GM23248 (cell line): ENCODE measurements around the gene ACSS1. TPM values are rescaled to one million over a fixed set of nuclear protein-coding genes. Genes with fewer than 3 reads are reported as not detected.

Source experiments
- DNase-seq: peaks from one replicate; pipeline ENCODE4 v3.0.0-alpha.2; 2015
- H2AFZ ChIP-seq: fragments of 200-600 bp; sonication (generic); 2 replicates; pipeline ENCODE4 v1.6.1; 2016; ENCODE audit warnings: antibody characterized with exemption
- H3F3A ChIP-seq: fragments of 200-600 bp; sonication (generic); 2 replicates; pipeline ENCODE4 v1.6.1; 2016; ENCODE audit warnings: mild to moderate bottlenecking, antibody characterized with exemption, mixed run types; ENCODE audit not compliant: insufficient read depth
- H3K27ac ChIP-seq: fragments of 200-600 bp; sonication (generic); 2 replicates; pipeline ENCODE4 v1.5.1; 2016; ENCODE audit warnings: mild to moderate bottlenecking
- H3K27me3 ChIP-seq: fragments of 200-600 bp; sonication (generic); replicated peaks from 2 replicates; pipeline ENCODE4 v1.6.1; 2016; ENCODE audit warnings: mild to moderate bottlenecking; ENCODE audit not compliant: insufficient read depth
- H3K36me3 ChIP-seq: fragments of 200-600 bp; sonication (generic); 2 replicates; pipeline ENCODE4 v1.6.1; 2016; ENCODE audit warnings: low read depth, mild to moderate bottlenecking
- H3K4me1 ChIP-seq: fragments of 200-600 bp; sonication (generic); 2 replicates; pipeline ENCODE4 v1.6.1; 2016; ENCODE audit warnings: mild to moderate bottlenecking; ENCODE audit not compliant: insufficient read depth
- H3K4me2 ChIP-seq: fragments of 200-600 bp; sonication (generic); one replicate; pipeline ENCODE4 v1.6.1; 2016; ENCODE audit warnings: mild to moderate bottlenecking; ENCODE audit not compliant: unreplicated experiment
- H3K4me3 ChIP-seq: fragments of 200-600 bp; sonication (generic); 2 replicates; pipeline ENCODE4 v1.5.1; 2016; ENCODE audit warnings: mild to moderate bottlenecking
- H3K79me2 ChIP-seq: fragments of 200-600 bp; sonication (generic); 2 replicates; pipeline ENCODE4 v1.6.1; 2016; ENCODE audit warnings: mild to moderate bottlenecking; ENCODE audit not compliant: insufficient read depth
- H3K9ac ChIP-seq: fragments of 200-600 bp; sonication (generic); 2 replicates; pipeline ENCODE4 v1.6.1; 2016; ENCODE audit warnings: mild to moderate bottlenecking
- H3K9me2 ChIP-seq: fragments of 200-600 bp; sonication (generic); 2 replicates; pipeline ENCODE4 v1.6.1; 2016; ENCODE audit warnings: mixed run types, mild to moderate bottlenecking, moderate library complexity; ENCODE audit not compliant: insufficient read depth
- H3K9me3 ChIP-seq: fragments of 200-600 bp; sonication (generic); one replicate; pipeline ENCODE4 v1.6.1; 2017; ENCODE audit warnings: low read depth
- H4K20me1 ChIP-seq: fragments of 200-600 bp; sonication (generic); 2 replicates; pipeline ENCODE4 v1.6.0; 2016; ENCODE audit not compliant: insufficient read depth
- EZH2 ChIP-seq: fragments of 200-600 bp; sonication (generic); IDR thresholded peaks from 2 replicates; pipeline ENCODE4 v1.6.1; 2018; ENCODE audit warnings: antibody characterized with exemption, mild to moderate bottlenecking; ENCODE audit not compliant: insufficient read depth, poor library complexity, severe bottlenecking
- EZH2phosphoT487 ChIP-seq: fragments of 200-600 bp; sonication (generic); IDR thresholded peaks from 2 replicates; pipeline ENCODE4 v1.6.1; 2018; ENCODE audit warnings: antibody characterized with exemption, moderate library complexity, mild to moderate bottlenecking, low read depth; ENCODE audit not compliant: insufficient read depth
- WGBS, 2 experiments: methylation state at CpG; one replicate each; pipeline ENCODE4 v1.1.6; 2015 to 2017; ENCODE audit warnings: low lambda C conversion rate in 2 of 2, low coverage in 1 of 2; ENCODE audit errors: missing lambda C conversion rate in 2 of 2; 5-methylcytosine and 5-hydroxymethylcytosine counted together
- in situ Hi-C: fragments of 300-500 bp; cut with MboI; formaldehyde crosslinking; loops from 2 replicates; pipeline ENCODE4 v1.15.0; 2020
- polyA plus RNA-seq: library from polyadenylated mRNA; unstranded; fragments of >200 nt; fragmentation: Nextera tagmentation; extraction: Ambion mirVana; gene quantifications from 2 replicates; pipeline ENCODE4 v1.2.1, GENCODE V29; 2016
- total RNA-seq: library from RNA; depleted of rRNA; stranded (reverse); fragments of >200 nt; shearing (Covaris generic); gene quantifications from 2 replicates; pipeline ENCODE4 v1.2.3, GENCODE V29; 2014

ACSS1 gene
- total and polyA plus RNA-seq, 2 experiments from 2014 or later = 0.94 to 1.1 TPM

GRCh38 chr20:25081065-25081729 is 23.3 kb upstream of the ACSS1 start:
- Histone ChIP-seq H3K4me3 (no peak overlapping the region), H3K36me3 (no peaks in the 10 kb centered on the region), H3K9me2 (no peaks in the 10 kb centered on the region), H3K27me3 (peaks cover 91% of the 10 kb centered on the region), H2AFZ (no peak overlapping the region), H3K4me2 (no peak overlapping the region), H4K20me1 (no peaks in the 10 kb centered on the region), H3K9ac (no peak overlapping the region), H3K4me1 (peaks cover 9% of the 10 kb centered on the region; the same call in 1 of the 2 replicates), H3K79me2 (no peaks in the 10 kb centered on the region), H3K9me3 (no peaks in the 10 kb centered on the region), H3K27ac (no peak overlapping the region), H3F3A (no peaks in the 10 kb centered on the region)
- 10 to 11% methylated on average over 36 to 51 of the region's 54 CpGs for WGBS, 2 experiments
- DNase-seq = peak; percentile 30
- TF ChIP-seq EZH2 (no peak), EZH2phosphoT487 (no peak)
- in situ Hi-C loops = no loop called here

GRCh38 chr20:25079171-25079570 is 21.2 kb upstream of the ACSS1 start:
- in situ Hi-C loops = no loop called here
- no peaks in the 10 kb centered on the region for H3K9me3 ChIP-seq

GRCh38 chr20:25078662-25079061 is 20.7 kb upstream of the ACSS1 start:
- Histone ChIP-seq H3K4me3 (no peak overlapping the region), H3F3A (no peaks in the 10 kb centered on the region), H3K9ac (no peak overlapping the region), H3K27me3 (peaks cover 93% of the 10 kb centered on the region), H3K36me3 (no peaks in the 10 kb centered on the region), H3K79me2 (no peaks in the 10 kb centered on the region), H4K20me1 (no peaks in the 10 kb centered on the region), H3K9me2 (no peaks in the 10 kb centered on the region), H2AFZ (no peak overlapping the region), H3K4me1 (peaks cover 9% of the 10 kb centered on the region; the same call in 1 of the 2 replicates), H3K9me3 (no peaks in the 10 kb centered on the region), H3K27ac (no peak overlapping the region), H3K4me2 (no peak overlapping the region)
- TF ChIP-seq EZH2 = peak; percentile 0
- TF ChIP-seq EZH2phosphoT487 = no peak
- in situ Hi-C loops = no loop called here
- DNase-seq = no peak
- 71 to 74% methylated on average over 8 of the region's 8 CpGs for WGBS, 2 experiments

More at GRCh38 chr20:25079171-25079570, 21.2 kb upstream of the ACSS1 start:
- peaks cover 93% of the 10 kb centered on the region for H3K27me3 ChIP-seq
- H3K79me2 ChIP-seq = no peaks in the 10 kb centered on the region
- no peak overlapping the region for H3K27ac ChIP-seq
- WGBS, 2 experiments = 75 to 77% methylated on average over 4 of the region's 4 CpGs
- no peak overlapping the region for H3K9ac ChIP-seq
- no peak for DNase-seq
- no peak for TF ChIP-seq EZH2phosphoT487
- TF ChIP-seq EZH2 = no peak
- no peak overlapping the region for H2AFZ ChIP-seq
- no peaks in the 10 kb centered on the region for H4K20me1 ChIP-seq
- no peak overlapping the region for H3K4me2 ChIP-seq
- no peak overlapping the region for H3K4me3 ChIP-seq
- H3K36me3 ChIP-seq = no peaks in the 10 kb centered on the region
- no peaks in the 10 kb centered on the region for H3F3A ChIP-seq
- peaks cover 9% of the 10 kb centered on the region; the same call in 1 of the 2 replicates for H3K4me1 ChIP-seq
- H3K9me2 ChIP-seq = no peaks in the 10 kb centered on the region

- DNase-seq = peak; percentile 59
- no peaks in the 10 kb centered on the region for H3F3A ChIP-seq
- peaks cover 91% of the 10 kb centered on the region for H3K27me3 ChIP-seq
- no peak overlapping the region for H3K27ac ChIP-seq
- WGBS, 2 experiments = 5 to 7% methylated on average over 38 of the region's 38 CpGs
- no peaks in the 10 kb centered on the region for H3K9me3 ChIP-seq
- H3K9ac ChIP-seq = no peak overlapping the region
- peak overlapping the region; percentile 35; the same call in 1 of the 2 replicates for H2AFZ ChIP-seq
- in situ Hi-C loops = no loop called here
- H4K20me1 ChIP-seq = no peaks in the 10 kb centered on the region
- H3K9me2 ChIP-seq = no peaks in the 10 kb centered on the region
- peak overlapping the region; percentile 59 for H3K4me2 ChIP-seq
- peaks cover 9% of the 10 kb centered on the region; the same call in 1 of the 2 replicates for H3K4me1 ChIP-seq
- peak overlapping the region; percentile 55 for H3K4me3 ChIP-seq
- H3K36me3 ChIP-seq = no peaks in the 10 kb centered on the region
- H3K79me2 ChIP-seq = no peaks in the 10 kb centered on the region
- TF ChIP-seq EZH2phosphoT487 (no peak), EZH2 (peak; percentile 57)
These were observed 19.8 kb upstream of the ACSS1 start for GRCh38 chr20:25077610-25078169.
